Astrocyte (in vitro differentiated cells and primary cell): ENCODE data around the gene EPS8.

Source experiments
- EZH2 ChIP-seq: IDR thresholded peaks from 2 replicates; pipeline ENCODE4 v1.6.1; 2012; ENCODE audit warnings: mild to moderate bottlenecking, low read length, inconsistent platforms; ENCODE audit not compliant: insufficient read depth
- TF ChIP-seq, protein P1 (sequence below): IDR thresholded peaks from 2 replicates; pipeline ENCODE4 v1.5.1; 2011; ENCODE audit warnings: low read depth, mild to moderate bottlenecking, inconsistent platforms, low read length, moderate library complexity; ENCODE audit not compliant: insufficient read depth

GRCh38 chr12:15651371-15651770 is 137.8 kb downstream of the EPS8 start:
- TF ChIP-seq, protein P1, sequence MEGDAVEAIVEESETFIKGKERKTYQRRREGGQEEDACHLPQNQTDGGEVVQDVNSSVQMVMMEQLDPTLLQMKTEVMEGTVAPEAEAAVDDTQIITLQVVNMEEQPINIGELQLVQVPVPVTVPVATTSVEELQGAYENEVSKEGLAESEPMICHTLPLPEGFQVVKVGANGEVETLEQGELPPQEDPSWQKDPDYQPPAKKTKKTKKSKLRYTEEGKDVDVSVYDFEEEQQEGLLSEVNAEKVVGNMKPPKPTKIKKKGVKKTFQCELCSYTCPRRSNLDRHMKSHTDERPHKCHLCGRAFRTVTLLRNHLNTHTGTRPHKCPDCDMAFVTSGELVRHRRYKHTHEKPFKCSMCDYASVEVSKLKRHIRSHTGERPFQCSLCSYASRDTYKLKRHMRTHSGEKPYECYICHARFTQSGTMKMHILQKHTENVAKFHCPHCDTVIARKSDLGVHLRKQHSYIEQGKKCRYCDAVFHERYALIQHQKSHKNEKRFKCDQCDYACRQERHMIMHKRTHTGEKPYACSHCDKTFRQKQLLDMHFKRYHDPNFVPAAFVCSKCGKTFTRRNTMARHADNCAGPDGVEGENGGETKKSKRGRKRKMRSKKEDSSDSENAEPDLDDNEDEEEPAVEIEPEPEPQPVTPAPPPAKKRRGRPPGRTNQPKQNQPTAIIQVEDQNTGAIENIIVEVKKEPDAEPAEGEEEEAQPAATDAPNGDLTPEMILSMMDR, result no peak
- TF ChIP-seq EZH2, result no peak
